ENCODE measurements around the gene USP33. TPM values are rescaled to one million over a fixed set of nuclear protein-coding genes. Genes with fewer than 3 reads are reported as not detected.

Gene USP33
- total and polyA plus RNA-seq, 10 of the 15 experiments (the other 5 are each of a cell fraction or from before 2014, with no cell fraction given): 13.1 to 49.9 (median 32.2) TPM

DNA sequence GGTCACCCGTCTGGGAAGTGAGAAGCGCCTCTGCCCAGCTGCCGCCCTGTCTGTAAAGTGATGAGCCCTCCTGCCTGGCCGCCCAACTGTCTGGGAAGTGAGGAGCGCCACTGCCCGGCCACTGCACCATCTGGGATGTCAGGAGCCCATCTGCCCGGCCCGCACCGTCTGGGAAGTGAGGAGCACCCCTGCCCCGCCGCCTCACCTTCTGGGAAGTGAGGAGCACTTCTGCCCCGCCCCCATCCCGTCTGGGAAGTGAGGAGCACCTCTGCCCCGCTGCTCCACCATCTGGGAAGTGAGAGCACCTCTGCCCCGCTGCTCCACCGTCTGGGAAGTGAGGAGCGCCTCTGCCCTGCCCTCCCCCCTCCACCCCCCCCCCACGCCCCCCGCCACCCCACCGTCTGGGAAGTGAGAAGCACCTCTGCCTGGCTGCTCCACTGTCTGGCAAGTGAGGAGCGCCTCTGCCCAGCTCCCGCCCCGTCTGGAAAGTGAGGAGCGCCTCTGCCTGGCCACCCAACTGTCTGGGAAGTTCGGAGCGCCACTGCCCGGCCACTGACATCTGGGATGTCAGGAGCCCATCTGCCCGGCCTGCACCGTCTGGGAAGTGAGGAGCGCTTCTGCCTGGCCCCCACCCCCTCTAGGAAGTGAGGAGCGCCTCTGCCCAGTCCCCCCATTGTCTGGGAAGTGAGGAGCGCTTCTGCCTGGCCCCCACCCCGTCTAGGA is 72.7 kb downstream of the USP33 start (continued):
- no peak for TF ChIP-seq ZNF687 (IDR thresholded peaks at IDR 0.05)
- TF ChIP-seq MYC (IDR thresholded peaks at IDR 0.05; ENCODE audit: insufficient read depth, insufficient read length, insufficient replicate concordance, low read length, severe bottlenecking): no peak
- TF ChIP-seq, protein P1, sequence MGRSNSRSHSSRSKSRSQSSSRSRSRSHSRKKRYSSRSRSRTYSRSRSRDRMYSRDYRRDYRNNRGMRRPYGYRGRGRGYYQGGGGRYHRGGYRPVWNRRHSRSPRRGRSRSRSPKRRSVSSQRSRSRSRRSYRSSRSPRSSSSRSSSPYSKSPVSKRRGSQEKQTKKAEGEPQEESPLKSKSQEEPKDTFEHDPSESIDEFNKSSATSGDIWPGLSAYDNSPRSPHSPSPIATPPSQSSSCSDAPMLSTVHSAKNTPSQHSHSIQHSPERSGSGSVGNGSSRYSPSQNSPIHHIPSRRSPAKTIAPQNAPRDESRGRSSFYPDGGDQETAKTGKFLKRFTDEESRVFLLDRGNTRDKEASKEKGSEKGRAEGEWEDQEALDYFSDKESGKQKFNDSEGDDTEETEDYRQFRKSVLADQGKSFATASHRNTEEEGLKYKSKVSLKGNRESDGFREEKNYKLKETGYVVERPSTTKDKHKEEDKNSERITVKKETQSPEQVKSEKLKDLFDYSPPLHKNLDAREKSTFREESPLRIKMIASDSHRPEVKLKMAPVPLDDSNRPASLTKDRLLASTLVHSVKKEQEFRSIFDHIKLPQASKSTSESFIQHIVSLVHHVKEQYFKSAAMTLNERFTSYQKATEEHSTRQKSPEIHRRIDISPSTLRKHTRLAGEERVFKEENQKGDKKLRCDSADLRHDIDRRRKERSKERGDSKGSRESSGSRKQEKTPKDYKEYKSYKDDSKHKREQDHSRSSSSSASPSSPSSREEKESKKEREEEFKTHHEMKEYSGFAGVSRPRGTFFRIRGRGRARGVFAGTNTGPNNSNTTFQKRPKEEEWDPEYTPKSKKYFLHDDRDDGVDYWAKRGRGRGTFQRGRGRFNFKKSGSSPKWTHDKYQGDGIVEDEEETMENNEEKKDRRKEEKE (IDR thresholded peaks at IDR 0.05): no peak
- no peak for TF ChIP-seq ATF7 (IDR thresholded peaks at IDR 0.05; ENCODE audit: low read depth)
- no peak for TF ChIP-seq ESRRA (IDR thresholded peaks at IDR 0.05; ENCODE audit: low read length)

All from GM12878 (cell line).